Mesothelial cell of epicardium (in vitro differentiated cells): ENCODE results near the gene PCSK6. TPM values are rescaled to one million over a fixed set of nuclear protein-coding genes. Genes with fewer than 3 reads are reported as not detected.
"Not testable (repeated sequence)": the region's sequence is repeated elsewhere in the genome, so short reads cannot be mapped to it uniquely, and the experiment has no call there.

ENCODE experiments used
- DNase-seq, 2 experiments: peaks; one replicate each; pipeline ENCODE4 v3.0.0; 2021; ENCODE audit warnings: low spot score in 2 of 2; ENCODE audit not compliant: unreplicated experiment in 2 of 2
- H3K27ac Mint-ChIP-seq: 2 replicates; pipeline ENCODE4 v1.8.0; 2021; ENCODE audit warnings: mixed read lengths
- H3K27me3 Mint-ChIP-seq: 2 replicates; pipeline ENCODE4 v1.8.0; 2021; ENCODE audit warnings: low read depth, mixed read lengths
- H3K36me3 Mint-ChIP-seq: 2 replicates; pipeline ENCODE4 v1.8.0; 2021; ENCODE audit warnings: mixed read lengths
- H3K4me1 Mint-ChIP-seq: 2 replicates; pipeline ENCODE4 v1.8.0; 2021; ENCODE audit warnings: mixed read lengths
- H3K4me3 Mint-ChIP-seq: 2 replicates; pipeline ENCODE4 v1.8.0; 2021; ENCODE audit warnings: mild to moderate bottlenecking, moderate library complexity, mixed read lengths
- H3K9me3 Mint-ChIP-seq: 2 replicates; pipeline ENCODE4 v1.8.0; 2021; ENCODE audit warnings: mixed read lengths
- CTCF ChIP-seq: fragments of 200-600 bp; sonication (generic); IDR thresholded peaks from one replicate; pipeline ENCODE4 v1.5.0; 2021; ENCODE audit warnings: antibody characterized with exemption; ENCODE audit not compliant: unreplicated experiment
- total RNA-seq: library from RNA; stranded (reverse); gene quantifications from 3 replicates; pipeline ENCODE4 v1.2.1, GENCODE V29; 2021

PCSK6 gene
- total RNA-seq, 1 donor from 2014 or later = 4.5 TPM

GRCh38 chr15:101469520-101470288 is 19.8 kb downstream of the PCSK6 start:
- Mint-ChIP-seq H3K27ac (no peak overlapping the region), H3K9me3 (peaks cover 10% of the 10 kb centered on the region), H3K27me3 (peaks cover 55% of the 10 kb centered on the region), H3K36me3 (no peaks in the 10 kb centered on the region), H3K4me3 (no peak overlapping the region), H3K4me1 (peaks cover 2% of the 10 kb centered on the region)
- DNase-seq = no peak
- no peak for TF ChIP-seq CTCF

GRCh38 chr15:101466188-101466587 is 23.3 kb downstream of the PCSK6 start:
- Mint-ChIP-seq H3K36me3 (no peaks in the 10 kb centered on the region), H3K4me1 (peaks cover under 1% of the 10 kb centered on the region), H3K27me3 (peaks cover 43% of the 10 kb centered on the region), H3K27ac (no peak overlapping the region), H3K4me3 (no peak overlapping the region), H3K9me3 (peaks cover 10% of the 10 kb centered on the region)
- TF ChIP-seq CTCF = no peak
- DNase-seq = no peak

GRCh38 chr15:101464999-101465669 is 24.4 kb downstream of the PCSK6 start:
- DNase-seq = no peak
- Mint-ChIP-seq H3K27me3 (peaks cover 34% of the 10 kb centered on the region), H3K27ac (no peak overlapping the region)

GRCh38 chr15:101464256-101464998 is 25.1 kb downstream of the PCSK6 start:
- Mint-ChIP-seq H3K4me1 (no peaks in the 10 kb centered on the region), H3K27ac (no peak overlapping the region), H3K9me3 (peaks cover 10% of the 10 kb centered on the region), H3K4me3 (no peak overlapping the region), H3K36me3 (no peaks in the 10 kb centered on the region), H3K27me3 (peaks cover 29% of the 10 kb centered on the region)
- no peak for DNase-seq
- TF ChIP-seq CTCF = no peak

More at GRCh38 chr15:101464999-101465669, 24.4 kb downstream of the PCSK6 start:
- Mint-ChIP-seq H3K36me3 (no peaks in the 10 kb centered on the region), H3K4me1 (no peaks in the 10 kb centered on the region), H3K4me3 (no peak overlapping the region), H3K9me3 (peaks cover 10% of the 10 kb centered on the region)
- TF ChIP-seq CTCF = no peak

- DNase-seq, H3K4me1 Mint-ChIP-seq, H3K4me3 Mint-ChIP-seq, H3K36me3 Mint-ChIP-seq, H3K27ac Mint-ChIP-seq: not testable (repeated sequence)
- H3K9me3 Mint-ChIP-seq = peaks cover 10% of the 10 kb centered on the region
- H3K27me3 Mint-ChIP-seq = peaks cover 25% of the 10 kb centered on the region
Measured at GRCh38 chr15:101463696-101464095, 25.8 kb downstream of the PCSK6 start.
